Mammary epithelial cell (primary cell): ENCODE data around the gene MMS19.

Source experiments
- CTCF ChIP-seq, 2 donors: IDR thresholded peaks in 1 of 2; conservative IDR thresholded peaks in 1 of 2; 2 replicates each; pipeline ENCODE4 v1.5.1; 2011 to 2012; ENCODE audit warnings: inconsistent platforms in 2 of 2, low read length in 2 of 2, mild to moderate bottlenecking in 2 of 2, control low read depth in 1 of 2, low read depth in 1 of 2; ENCODE audit not compliant: insufficient read depth in 1 of 2; ENCODE audit errors: extremely low read depth in 1 of 2
- EZH2 ChIP-seq: IDR thresholded peaks from 2 replicates; pipeline ENCODE4 v1.6.1; 2012; ENCODE audit warnings: low read length, inconsistent platforms, borderline replicate concordance

DNA sequence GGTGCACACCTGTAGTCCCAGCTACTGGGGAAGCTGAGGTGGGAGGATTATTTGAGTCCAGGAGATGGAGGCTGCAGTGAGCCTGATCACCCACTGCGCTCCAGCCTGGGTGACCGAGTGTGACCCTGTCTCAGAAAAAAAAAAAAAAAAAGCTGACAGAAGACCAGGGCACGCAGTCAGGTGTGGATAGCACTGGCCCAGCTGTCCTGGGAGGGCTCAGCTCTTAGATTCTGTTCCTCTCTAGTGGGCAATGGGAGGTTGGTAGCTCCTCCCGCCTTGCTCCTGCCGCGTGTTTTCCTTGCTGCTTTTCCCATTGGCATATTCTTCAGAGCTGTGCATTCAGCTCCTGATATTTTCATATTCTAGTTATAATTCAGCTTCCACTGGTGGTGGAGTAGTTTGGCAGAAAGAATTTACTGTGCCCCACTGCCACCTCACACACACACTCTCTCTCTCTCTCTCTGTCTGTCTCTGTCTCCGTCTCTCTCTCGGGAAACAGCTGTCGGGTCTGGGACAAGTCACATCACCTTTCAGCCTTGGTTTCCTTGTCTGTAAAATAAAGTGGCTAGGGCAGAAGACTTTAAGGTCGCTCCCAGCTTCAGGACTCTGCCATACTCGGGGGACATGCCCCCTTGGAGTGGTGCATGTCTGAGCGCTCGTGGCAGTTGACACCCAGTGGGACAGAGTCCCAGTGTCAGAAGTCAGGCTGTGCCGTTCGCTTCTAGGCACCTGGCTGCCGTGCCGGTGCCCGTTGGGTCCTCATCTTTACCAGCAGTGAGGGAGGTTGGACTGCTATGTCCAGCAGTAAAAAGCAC is 48.4 kb upstream of the MMS19 start:
- no peak for TF ChIP-seq CTCF (conservative IDR thresholded peaks at IDR 0.05 in 1 of 2, IDR thresholded peaks at IDR 0.05 in 1 of 2; ENCODE audit: extremely low read depth in 1 of 2, insufficient read depth in 1 of 2, low read depth in 1 of 2, low read length in 2 of 2)
- TF ChIP-seq EZH2: no peak
